MCF 10A (cell line): Measurements from ENCODE around the gene SYT2. TPM values are rescaled to one million over a fixed set of nuclear protein-coding genes. Genes with fewer than 3 reads are reported as not detected.
"Not testable (repeated sequence)": the region's sequence is repeated elsewhere in the genome, so short reads cannot be mapped to it uniquely, and the experiment has no call there.

ENCODE experiments used
- BruUV-seq: library from RNA; stranded (reverse); fragments of 400-500 nt; replicated peaks from 2 replicates; lab custom pipeline; 2021; lab: Mats Ljungman, UMichigan
- CTCF ChIA-PET: fragments of 300-600 bp; sonication (Branson Sonifier 250); formaldehyde crosslinking; extraction: SDS; loops from one replicate; lab custom pipeline; 2021; ENCODE audit warnings: antibody characterized with exemption, inconsistent platforms; lab: Yijun Ruan, JAX
- POLR2A ChIA-PET: fragments of 300-600, 350-650 bp; sonication (Branson Sonifier 250); formaldehyde crosslinking; extraction: SDS; loops from one replicate; lab custom pipeline; 2020; ENCODE audit warnings: antibody characterized with exemption, inconsistent platforms; lab: Yijun Ruan, JAX
- DNase-seq: peaks from one replicate; pipeline ENCODE4 v3.0.0-alpha.2; 2018; ENCODE audit not compliant: unreplicated experiment
- H3K27ac Mint-ChIP-seq: one replicate; pipeline ENCODE4 v1.8.0; 2022; ENCODE audit warnings: mild to moderate bottlenecking, low read depth, mixed read lengths; ENCODE audit not compliant: unreplicated experiment
- H3K27me3 Mint-ChIP-seq: one replicate; pipeline ENCODE4 v1.8.0; 2022; ENCODE audit warnings: mixed read lengths; ENCODE audit not compliant: insufficient read depth, unreplicated experiment
- H3K36me3 Mint-ChIP-seq: one replicate; pipeline ENCODE4 v1.8.0; 2022; ENCODE audit warnings: mild to moderate bottlenecking, moderate library complexity, mixed read lengths; ENCODE audit not compliant: insufficient read depth, unreplicated experiment
- H3K4me1 Mint-ChIP-seq: one replicate; pipeline ENCODE4 v1.8.0; 2022; ENCODE audit warnings: mixed read lengths; ENCODE audit not compliant: insufficient read depth, unreplicated experiment
- H3K4me3 Mint-ChIP-seq: one replicate; pipeline ENCODE4 v1.8.0; 2022; ENCODE audit warnings: mild to moderate bottlenecking, moderate library complexity, mixed read lengths; ENCODE audit not compliant: unreplicated experiment
- H3K9me3 Mint-ChIP-seq: one replicate; pipeline ENCODE4 v1.8.0; 2022; ENCODE audit warnings: mixed read lengths; ENCODE audit not compliant: unreplicated experiment
- CTCF ChIP-seq: fragments of 200-600 bp; IDR thresholded peaks from one replicate; pipeline ENCODE4 v1.8.0; 2022; ENCODE audit warnings: antibody characterized with exemption, mild to moderate bottlenecking; ENCODE audit not compliant: unreplicated experiment
- intact Hi-C: fragments of 100-400 bp; cut with micrococcal nuclease; formaldehyde crosslinking; loops from 2 replicates; pipeline ENCODE4 v1.14.1; 2022
- total RNA-seq: library from RNA; stranded (reverse); gene quantifications from 2 replicates; pipeline ENCODE4 v1.2.3, GENCODE V29; 2022

Gene SYT2
- total RNA-seq, 1 experiment from 2014 or later, result not detected

GRCh38 chr1:202632241-202632640 is 78.0 kb downstream of the SYT2 start:
- CTCF ChIA-PET, result interaction anchor here (0.6 to 1.5 kb wide), 3 partner anchors 14 to 632 kb away, joined by 3 to 4 read pairs (median 3); no protein-coding TSS in a partner anchor

DNA sequence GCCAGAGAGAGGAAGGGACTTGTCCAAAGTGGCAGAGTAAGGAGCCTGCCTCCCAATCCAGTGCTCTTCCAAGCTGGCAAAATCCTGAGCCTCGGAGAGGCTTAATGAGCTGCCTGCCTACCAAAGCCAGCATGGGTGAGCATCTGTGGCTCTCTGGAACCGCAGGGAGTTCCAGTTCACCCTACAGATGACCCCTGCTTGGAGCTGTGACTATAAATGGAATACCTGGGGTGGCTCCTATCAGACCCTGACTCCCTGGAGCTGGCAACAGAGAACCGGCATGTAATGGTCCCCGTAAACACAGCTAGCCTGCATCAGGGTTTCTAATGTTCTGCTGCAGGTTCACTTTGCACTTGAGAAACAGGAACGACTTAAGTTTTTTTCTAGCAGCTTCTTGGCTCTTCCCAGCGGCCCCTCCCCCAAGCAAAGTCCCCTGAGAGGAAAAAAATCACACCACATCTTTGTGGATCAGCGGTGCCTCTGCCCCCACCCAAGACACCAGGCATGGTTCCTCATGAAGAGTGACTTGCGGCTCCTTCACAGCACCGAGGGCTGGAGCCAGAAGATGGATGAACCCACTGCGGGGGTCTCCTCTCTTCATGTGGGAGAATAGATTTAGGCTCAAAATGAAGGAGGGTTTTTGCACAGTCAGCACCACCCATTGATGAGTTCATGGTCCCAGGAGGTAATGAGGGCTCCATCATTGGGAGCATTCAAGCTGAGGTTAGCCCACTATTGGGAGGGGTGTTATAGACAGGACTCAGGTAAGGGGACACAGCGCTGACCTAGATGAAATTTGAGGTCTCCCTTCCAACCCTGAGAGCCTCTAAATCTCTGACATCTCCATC is 79.0 kb downstream of the SYT2 start:
- no peak for TF ChIP-seq CTCF
- no peaks in the 10 kb centered on the region for H3K4me1 Mint-ChIP-seq
- no TSS peak for BruUV-seq
- ChIA-PET POLR2A (interaction anchor here (0.7 kb wide), 1 partner anchor 43 kb away, joined by 3 read pairs; no protein-coding TSS in a partner anchor), CTCF (interaction anchor here (0.7 to 1.5 kb wide), 4 partner anchors 13 to 408 kb away, joined by 3 to 4 read pairs (median 3); no protein-coding TSS in a partner anchor)
- H3K36me3 Mint-ChIP-seq, result no peaks in the 10 kb centered on the region
- H3K4me3 Mint-ChIP-seq, result no peak overlapping the region
- peaks cover 71% of the 10 kb centered on the region for H3K27me3 Mint-ChIP-seq
- DNase-seq, result no peak
- H3K27ac Mint-ChIP-seq, result no peak overlapping the region
- intact Hi-C loops, result no loop called here
- no peaks in the 10 kb centered on the region for H3K9me3 Mint-ChIP-seq

More at GRCh38 chr1:202632241-202632640, 78.0 kb downstream of the SYT2 start:
- Mint-ChIP-seq H3K36me3 (no peaks in the 10 kb centered on the region), H3K9me3 (no peaks in the 10 kb centered on the region), H3K4me1 (no peaks in the 10 kb centered on the region), H3K27ac (no peak overlapping the region), H3K4me3 (no peak overlapping the region), H3K27me3 (peaks cover 77% of the 10 kb centered on the region)
- no peak for TF ChIP-seq CTCF
- intact Hi-C loops, result no loop called here
- no peak for DNase-seq
- POLR2A ChIA-PET, result no interaction called here
- no TSS peak for BruUV-seq

DNA sequence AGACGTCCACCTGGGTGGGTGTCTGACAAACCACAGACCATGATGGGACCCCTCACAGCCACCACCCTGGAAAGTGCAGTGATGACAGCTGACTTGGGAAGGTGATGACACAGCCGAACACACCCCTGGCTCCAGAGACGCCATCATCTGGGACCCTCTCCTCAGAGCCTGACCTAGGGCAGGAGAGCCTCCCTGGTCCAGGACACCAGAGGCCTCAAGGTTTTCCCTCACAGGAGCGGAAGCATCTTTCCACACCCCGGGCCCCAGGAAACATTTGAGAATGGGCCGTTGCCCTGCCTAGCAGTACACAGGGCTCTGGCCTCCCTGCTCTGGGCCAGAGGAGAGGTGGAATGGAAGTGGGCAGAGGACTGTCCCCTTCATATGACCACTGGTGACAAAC is 79.7 kb downstream of the SYT2 start:
- Mint-ChIP-seq H3K27me3 (peaks cover 64% of the 10 kb centered on the region), H3K9me3 (no peaks in the 10 kb centered on the region), H3K4me1 (no peaks in the 10 kb centered on the region), H3K27ac (no peak overlapping the region), H3K4me3 (no peak overlapping the region), H3K36me3 (no peaks in the 10 kb centered on the region)
- no TSS peak for BruUV-seq
- no peak for TF ChIP-seq CTCF
- no peak for DNase-seq
- ChIA-PET POLR2A (interaction anchor here (0.7 kb wide), 1 partner anchor 44 kb away, joined by 3 read pairs; no protein-coding TSS in a partner anchor), CTCF (interaction anchor here (0.6 to 0.7 kb wide), 3 partner anchors 69 to 220 kb away, joined by 3 read pairs; no protein-coding TSS in a partner anchor)
- intact Hi-C loops, result no loop called here

GRCh38 chr1:202630096-202630495 is 80.2 kb downstream of the SYT2 start:
- H3K27ac Mint-ChIP-seq, intact Hi-C loops, H3K36me3 Mint-ChIP-seq, H3K4me3 Mint-ChIP-seq, DNase-seq, BruUV-seq, H3K4me1 Mint-ChIP-seq, POLR2A ChIA-PET, H3K9me3 Mint-ChIP-seq: not testable (repeated sequence)
- peaks cover 60% of the 10 kb centered on the region for H3K27me3 Mint-ChIP-seq
- CTCF ChIA-PET, result interaction anchor here (0.6 to 0.7 kb wide), 2 partner anchors 89 to 219 kb away, joined by 3 read pairs; no protein-coding TSS in a partner anchor

DNA sequence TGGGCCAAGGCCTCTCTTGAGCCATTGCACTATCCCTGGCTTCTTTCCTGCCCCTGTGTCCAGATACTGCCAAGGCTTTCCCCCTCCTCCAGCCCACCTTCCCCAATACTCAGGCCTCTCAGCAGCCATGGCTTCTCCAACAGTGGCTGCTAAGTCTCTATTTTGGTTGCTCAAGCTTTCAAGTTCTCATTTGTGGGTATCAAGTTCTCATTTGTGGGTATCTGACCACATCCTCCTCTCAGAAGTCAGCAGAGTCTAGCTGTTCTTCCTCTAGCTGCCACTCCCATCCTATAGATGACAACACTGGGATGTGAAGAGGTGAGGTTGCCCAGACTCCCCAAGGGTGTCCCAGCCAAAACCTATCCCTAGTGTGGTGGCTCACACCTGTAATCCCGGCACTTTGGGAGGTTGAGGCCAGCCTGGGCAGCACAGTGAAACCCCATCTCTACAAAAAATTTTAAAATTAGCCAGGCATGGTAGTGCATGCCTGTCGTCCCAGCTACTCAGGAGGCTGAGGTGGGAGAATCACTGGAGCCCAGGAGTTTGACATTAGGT is 80.9 kb downstream of the SYT2 start:
- intact Hi-C loops, result not testable (repeated sequence)
- CTCF ChIA-PET, result interaction anchor here (0.6 to 1.8 kb wide), 3 partner anchors 8 to 165 kb away, joined by 3 to 5 read pairs (median 3); no protein-coding TSS in a partner anchor

More for the DNA sequence above, 80.9 kb downstream of the SYT2 start:
- H3K4me3 Mint-ChIP-seq, H3K4me1 Mint-ChIP-seq, H3K27ac Mint-ChIP-seq, POLR2A ChIA-PET, BruUV-seq, H3K36me3 Mint-ChIP-seq, H3K9me3 Mint-ChIP-seq, DNase-seq: not testable (repeated sequence)
- H3K27me3 Mint-ChIP-seq, result peaks cover 52% of the 10 kb centered on the region
